MG63 (cell line): ENCODE results near the gene FOXP1. TPM values are rescaled to one million over a fixed set of nuclear protein-coding genes. Genes with fewer than 3 reads are reported as not detected.

ENCODE experiments used
- DNase-seq: peaks from one replicate; pipeline ENCODE4 v3.0.0-alpha.2; 2020
- H3K27me3 ChIP-seq: fragments of 250-450 bp; sonication (Bioruptor Pico); 2 replicates; pipeline ENCODE4 v1.5.1; 2020; ENCODE audit warnings: mild to moderate bottlenecking, moderate library complexity
- H3K36me3 ChIP-seq: fragments of 250-450 bp; sonication (Bioruptor Pico); 2 replicates; pipeline ENCODE4 v1.5.1; 2020; ENCODE audit warnings: mild to moderate bottlenecking, moderate library complexity
- H3K4me3 ChIP-seq: fragments of 250-450 bp; sonication (Bioruptor Pico); 2 replicates; pipeline ENCODE4 v1.5.1; 2020; ENCODE audit warnings: mild to moderate bottlenecking, moderate library complexity
- H3K9me3 ChIP-seq: fragments of 250-450 bp; sonication (Bioruptor Pico); 2 replicates; pipeline ENCODE4 v1.5.1; 2020; ENCODE audit warnings: mild to moderate bottlenecking, moderate library complexity
- total RNA-seq: library from RNA; depleted of rRNA; stranded (reverse); fragments of >200 nt; shearing (Covaris generic); gene quantifications from 2 replicates; pipeline ENCODE4 v1.2.3, GENCODE V29; 2014; ENCODE audit warnings: low replicate concordance

The FOXP1 gene
- total RNA-seq, 1 experiment from 2014 or later: 15.0 TPM

- Histone ChIP-seq H3K27me3 (no peaks in the 10 kb centered on the region), H3K4me3 (no peak overlapping the region), H3K36me3 (no peaks in the 10 kb centered on the region), H3K9me3 (no peaks in the 10 kb centered on the region)
- no peak for DNase-seq
Measured at GRCh38 chr3:71133865-71134264, 449.7 kb downstream of the FOXP1 start.

- Histone ChIP-seq H3K36me3 (no peaks in the 10 kb centered on the region), H3K4me3 (no peak overlapping the region), H3K9me3 (no peaks in the 10 kb centered on the region), H3K27me3 (no peaks in the 10 kb centered on the region)
- DNase-seq: no peak
Measured at GRCh38 chr3:71132995-71133730, 450.4 kb downstream of the FOXP1 start.

DNA sequence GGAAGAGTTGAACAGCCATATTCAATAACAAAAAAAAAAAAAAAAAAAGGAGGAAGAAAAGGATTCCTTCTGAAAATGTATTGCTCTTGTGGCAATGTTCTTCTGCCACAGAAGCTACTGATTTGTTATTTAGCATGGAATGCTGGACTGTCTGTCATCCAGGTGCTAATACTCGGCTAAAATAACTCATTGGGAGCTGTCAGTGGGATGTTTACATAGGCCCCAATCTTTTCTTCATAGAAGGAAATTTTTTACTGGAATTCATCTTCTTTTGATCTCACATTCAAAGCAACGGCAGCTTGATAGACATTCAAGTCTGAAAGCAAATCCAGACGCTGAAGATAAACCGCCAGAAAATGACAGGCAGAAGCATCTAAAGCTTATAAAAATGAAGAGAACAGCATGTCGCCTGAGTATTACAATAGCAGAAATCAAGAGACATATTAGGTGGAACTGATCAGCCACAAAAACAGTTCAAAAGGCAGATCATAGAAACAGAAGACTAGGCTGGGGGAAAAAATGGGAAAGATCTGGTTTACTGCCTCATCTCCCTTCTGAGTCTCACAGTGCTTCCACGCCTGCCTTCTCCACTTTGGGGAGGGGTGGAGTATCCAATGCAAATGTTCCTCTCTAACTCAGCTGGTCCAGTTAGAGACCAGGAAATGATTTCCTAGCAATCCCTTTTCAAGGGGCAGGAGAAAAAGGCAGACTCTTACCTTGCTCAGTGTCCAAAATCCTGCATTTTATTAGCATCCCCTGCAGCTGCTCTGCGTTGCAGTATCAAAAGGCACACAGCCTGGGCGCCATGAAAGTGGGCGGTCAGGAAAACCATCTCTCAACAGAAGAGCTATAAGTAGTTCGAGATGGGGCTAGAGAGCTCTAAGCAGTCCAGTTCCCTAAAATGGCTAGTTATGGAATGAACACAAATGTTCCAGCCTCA is 451.9 kb downstream of the FOXP1 start:
- Histone ChIP-seq H3K9me3 (no peaks in the 10 kb centered on the region), H3K36me3 (no peaks in the 10 kb centered on the region), H3K4me3 (no peak overlapping the region), H3K27me3 (no peaks in the 10 kb centered on the region)
- DNase-seq: no peak

DNA sequence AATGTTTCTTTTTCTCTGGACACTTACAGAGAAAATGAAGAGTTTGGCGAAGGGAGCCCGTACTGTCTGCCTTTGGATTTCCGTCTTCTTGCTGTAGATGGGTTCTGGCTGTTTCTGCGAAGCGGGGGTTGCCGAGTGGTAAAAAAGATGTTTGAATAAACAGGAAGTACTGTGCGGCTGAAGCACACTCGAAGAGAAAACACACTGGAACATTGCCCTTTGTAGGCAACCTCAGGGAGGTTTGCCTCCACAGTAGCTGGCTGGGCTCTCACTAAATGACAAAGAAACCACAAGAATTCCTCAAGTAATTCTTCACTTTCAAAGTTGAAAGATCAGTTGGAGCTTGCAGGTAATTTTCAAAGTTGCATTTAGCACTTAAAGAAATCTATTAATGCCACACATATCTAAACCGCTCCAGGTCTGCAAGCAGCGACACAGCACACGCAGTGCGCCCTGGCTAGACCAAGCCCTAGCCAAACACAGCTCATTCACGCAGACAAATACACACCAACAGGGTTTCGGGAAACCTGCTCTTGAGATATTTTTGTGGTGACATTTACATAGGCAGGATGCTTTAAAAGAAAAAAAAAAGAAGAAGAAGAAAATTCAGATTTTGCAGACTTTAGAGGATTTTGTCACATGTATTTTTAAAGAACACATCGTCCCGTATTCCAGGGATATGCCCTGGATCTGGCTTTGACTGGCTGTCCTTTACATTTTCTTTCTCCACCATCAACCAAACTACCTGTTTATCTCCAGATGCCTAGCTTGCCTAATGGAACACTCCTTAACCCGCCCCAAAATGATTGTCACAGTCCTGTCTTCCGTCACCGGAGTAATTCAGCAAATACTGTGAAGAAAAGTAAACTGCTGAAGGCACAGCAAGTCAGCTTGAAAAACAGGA is 452.8 kb downstream of the FOXP1 start:
- no peaks in the 10 kb centered on the region for H3K27me3 ChIP-seq
- peak overlapping the region; percentile 56 for H3K4me3 ChIP-seq
- peak; percentile 65 for DNase-seq
- H3K9me3 ChIP-seq: no peaks in the 10 kb centered on the region
- H3K36me3 ChIP-seq: no peaks in the 10 kb centered on the region

GRCh38 chr3:71129611-71130431 is 453.7 kb downstream of the FOXP1 start:
- Histone ChIP-seq H3K27me3 (no peaks in the 10 kb centered on the region), H3K9me3 (no peaks in the 10 kb centered on the region), H3K36me3 (no peaks in the 10 kb centered on the region), H3K4me3 (peak overlapping the region; percentile 56)
- no peak for DNase-seq

- Histone ChIP-seq H3K36me3 (no peaks in the 10 kb centered on the region), H3K9me3 (no peaks in the 10 kb centered on the region), H3K4me3 (peak overlapping the region; percentile 56), H3K27me3 (no peaks in the 10 kb centered on the region)
- no peak for DNase-seq
Measured at GRCh38 chr3:71128961-71129360, 454.6 kb downstream of the FOXP1 start.

DNA sequence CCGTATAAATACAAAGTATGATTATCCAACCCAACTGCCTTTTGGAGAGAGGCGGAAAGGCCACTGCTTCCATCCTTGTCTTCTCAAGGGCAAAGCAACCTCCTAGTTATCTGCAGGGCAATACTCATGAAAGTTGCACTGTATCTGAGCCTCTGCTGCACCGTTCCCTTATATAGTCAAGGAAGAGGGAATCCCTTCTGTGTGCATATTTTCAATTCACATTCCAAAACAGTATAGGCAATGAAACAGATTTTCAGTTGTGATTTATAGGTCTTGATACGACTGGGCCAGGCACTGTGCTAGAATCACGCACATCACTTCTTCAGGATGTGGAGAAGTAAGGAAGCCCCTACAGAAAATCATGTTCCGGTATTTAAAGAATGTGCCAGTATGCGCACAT is 455.7 kb downstream of the FOXP1 start:
- no peaks in the 10 kb centered on the region for H3K36me3 ChIP-seq
- H3K4me3 ChIP-seq: no peak overlapping the region
- H3K27me3 ChIP-seq: no peaks in the 10 kb centered on the region
- DNase-seq: no peak
- H3K9me3 ChIP-seq: no peaks in the 10 kb centered on the region

- H3K9me3 ChIP-seq: no peaks in the 10 kb centered on the region
- no peak for DNase-seq
- H3K4me3 ChIP-seq: no peak overlapping the region
Measured at GRCh38 chr3:71127052-71127831, 456.3 kb downstream of the FOXP1 start.

DNA sequence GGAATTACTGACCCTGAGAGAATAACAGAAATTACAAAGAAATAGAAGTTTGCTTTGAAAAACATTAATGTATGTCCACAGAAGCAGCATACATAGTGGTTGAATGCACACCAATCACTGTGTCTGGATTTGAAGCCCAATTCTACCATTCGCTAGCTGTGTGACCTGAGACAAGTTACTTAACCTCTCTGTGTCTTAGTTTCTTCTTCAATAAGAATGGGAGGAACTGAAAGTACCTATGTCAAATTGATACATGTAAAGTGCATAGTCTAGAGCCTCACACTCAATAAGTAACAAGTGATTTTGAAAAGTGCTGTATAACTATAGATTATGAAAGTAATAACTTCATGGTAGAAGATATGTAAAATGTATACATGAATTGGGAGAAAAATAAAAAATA is 457.8 kb downstream of the FOXP1 start:
- no peak for DNase-seq
- H3K27me3 ChIP-seq: no peaks in the 10 kb centered on the region
- no peaks in the 10 kb centered on the region for H3K36me3 ChIP-seq
- no peak overlapping the region for H3K4me3 ChIP-seq
- no peaks in the 10 kb centered on the region for H3K9me3 ChIP-seq

More at GRCh38 chr3:71127052-71127831, 456.3 kb downstream of the FOXP1 start:
- Histone ChIP-seq H3K27me3 (no peaks in the 10 kb centered on the region), H3K36me3 (no peaks in the 10 kb centered on the region)

GRCh38 chr3:71124048-71124447 is 459.5 kb downstream of the FOXP1 start:
- Histone ChIP-seq H3K27me3 (no peaks in the 10 kb centered on the region), H3K36me3 (no peaks in the 10 kb centered on the region), H3K9me3 (no peaks in the 10 kb centered on the region), H3K4me3 (no peak overlapping the region)
- DNase-seq: no peak

DNA sequence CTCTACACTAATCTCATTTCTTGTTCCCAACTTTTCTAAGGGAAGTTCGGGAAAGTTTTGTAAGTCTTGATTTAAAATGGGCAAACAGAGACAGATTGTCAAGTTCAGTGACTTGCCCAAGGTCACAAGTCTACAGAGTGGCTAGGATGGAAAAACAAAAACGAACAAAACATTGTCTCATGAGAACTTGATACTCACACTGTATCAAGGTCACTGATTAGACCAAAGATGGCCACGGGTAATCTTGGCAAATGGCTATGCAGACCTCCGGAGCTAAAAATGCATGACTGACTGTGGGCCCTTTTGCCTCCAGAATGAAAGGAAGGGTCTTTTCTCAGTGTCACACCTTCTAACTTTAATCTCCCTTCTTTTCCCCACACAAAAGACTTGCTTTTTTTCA is 460.9 kb downstream of the FOXP1 start:
- Histone ChIP-seq H3K4me3 (no peak overlapping the region), H3K9me3 (no peaks in the 10 kb centered on the region), H3K27me3 (no peaks in the 10 kb centered on the region), H3K36me3 (no peaks in the 10 kb centered on the region)
- no peak for DNase-seq

GRCh38 chr3:71121429-71122167 is 461.9 kb downstream of the FOXP1 start:
- Histone ChIP-seq H3K36me3 (no peaks in the 10 kb centered on the region), H3K27me3 (no peaks in the 10 kb centered on the region), H3K4me3 (no peak overlapping the region), H3K9me3 (no peaks in the 10 kb centered on the region)
- DNase-seq: peak; percentile 19

DNA sequence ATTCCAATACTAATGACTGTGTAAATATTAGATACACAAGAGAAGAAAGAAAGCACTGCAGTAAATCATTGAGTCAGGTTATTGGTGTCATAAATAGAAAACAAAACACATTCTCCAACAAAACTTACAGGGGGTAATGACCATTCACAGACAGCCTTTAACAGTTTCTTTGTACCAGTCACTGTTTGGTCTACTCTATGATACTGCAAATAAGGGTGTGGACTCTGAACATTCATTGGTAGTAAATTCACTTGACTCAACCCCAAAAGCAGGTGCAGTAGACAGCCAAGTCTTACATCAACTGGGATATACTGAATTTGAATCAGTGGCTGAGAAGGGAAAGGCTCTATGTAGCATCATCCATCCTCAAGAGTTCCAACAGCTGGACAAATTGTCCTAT is 463.5 kb downstream of the FOXP1 start:
- no peak for DNase-seq
- Histone ChIP-seq H3K9me3 (no peaks in the 10 kb centered on the region), H3K27me3 (no peaks in the 10 kb centered on the region), H3K4me3 (no peak overlapping the region), H3K36me3 (no peaks in the 10 kb centered on the region)

DNA sequence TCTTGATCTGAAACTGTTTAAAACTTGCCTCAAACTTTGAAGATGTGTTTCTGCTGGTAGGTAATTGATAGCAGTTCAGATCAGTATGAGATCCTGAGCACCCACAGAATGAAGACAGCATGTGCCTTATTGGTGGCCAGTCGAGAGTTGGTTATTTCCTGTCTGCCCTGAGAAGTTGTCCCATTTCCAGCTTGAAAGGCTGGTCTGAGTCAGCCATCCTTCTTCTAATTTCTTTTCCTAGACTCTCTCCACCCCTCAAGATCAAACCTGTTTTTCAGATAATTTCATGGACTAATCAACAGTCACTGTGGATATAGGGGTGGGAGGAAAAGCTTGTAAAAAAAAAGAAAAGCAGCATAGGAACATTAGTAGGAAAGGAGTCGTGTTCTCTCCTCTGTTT is 464.4 kb downstream of the FOXP1 start:
- DNase-seq: no peak
- Histone ChIP-seq H3K27me3 (no peaks in the 10 kb centered on the region), H3K36me3 (no peaks in the 10 kb centered on the region), H3K9me3 (no peaks in the 10 kb centered on the region), H3K4me3 (no peak overlapping the region)

GRCh38 chr3:71118436-71118835 is 465.1 kb downstream of the FOXP1 start:
- Histone ChIP-seq H3K27me3 (no peaks in the 10 kb centered on the region), H3K36me3 (no peaks in the 10 kb centered on the region), H3K9me3 (no peaks in the 10 kb centered on the region), H3K4me3 (no peak overlapping the region)
- no peak for DNase-seq
